Endothelial cell of umbilical vein (primary cell): ENCODE results near the gene LPP. TPM values are rescaled to one million over a fixed set of nuclear protein-coding genes. Genes with fewer than 3 reads are reported as not detected.

Experiments used
- BruUV-seq: library from RNA; stranded (reverse); fragments of 400-500 nt; replicated peaks from 2 replicates; lab custom pipeline; 2021; lab: Mats Ljungman, UMichigan
- CTCF ChIA-PET: fragments of 300-600, 350-600 bp; sonication (Branson Sonifier 250); formaldehyde crosslinking; loops from one replicate; lab custom pipeline; 2021; ENCODE audit warnings: antibody characterized with exemption, inconsistent platforms; lab: Charles Lee
- POLR2A ChIA-PET: fragments of 300-600, 350-600 bp; sonication (Branson Sonifier 250); formaldehyde crosslinking; loops from one replicate; lab custom pipeline; 2021; ENCODE audit warnings: antibody characterized with exemption, inconsistent platforms; lab: Charles Lee
- DNase-seq: peaks from one replicate; pipeline ENCODE4 v3.0.0-alpha.2; 2011; ENCODE audit warnings: low read depth, low spot score
- FAIRE-seq: peaks from 2 replicates; lab custom pipeline; 2011; peaks lifted over from hg19 to GRCh38; lab: Jason Lieb, UNC
- H2AFZ ChIP-seq: 2 replicates; pipeline ENCODE4 v1.6.0; 2012; ENCODE audit warnings: low read depth, low read length, control low read depth, inconsistent platforms
- H3K27ac ChIP-seq: 2 replicates; pipeline ENCODE4 v1.5.1; 2011; ENCODE audit warnings: low read depth, mild to moderate bottlenecking, control low read depth, low read length, moderate library complexity; ENCODE audit not compliant: insufficient read depth
- H3K27me3 ChIP-seq, 2 experiments: 2 replicates each; pipeline versions ENCODE4 v1.6.0 to v1.6.1; 2011; ENCODE audit warnings: low read length in 2 of 2, mixed read lengths in 1 of 2; ENCODE audit not compliant: control insufficient read depth in 2 of 2, insufficient read depth in 2 of 2
- H3K36me3 ChIP-seq, 2 experiments: 2 replicates in 1 of 2; 3 replicates in 1 of 2; pipeline ENCODE4 v1.5.1; 2011; ENCODE audit warnings: low read length in 2 of 2, mild to moderate bottlenecking in 1 of 2, moderate library complexity in 1 of 2; ENCODE audit not compliant: control insufficient read depth in 2 of 2, insufficient read depth in 2 of 2; ENCODE audit errors: extremely low read depth in 1 of 2
- H3K4me1 ChIP-seq: 3 replicates; pipeline ENCODE4 v1.5.1; 2011; ENCODE audit warnings: mild to moderate bottlenecking, low read length; ENCODE audit not compliant: control insufficient read depth, insufficient read depth; ENCODE audit errors: extremely low read depth
- H3K4me2 ChIP-seq: 2 replicates; pipeline ENCODE4 v1.6.1; 2011; ENCODE audit warnings: low read length, control low read depth, mixed read lengths; ENCODE audit not compliant: insufficient read depth
- H3K4me3 ChIP-seq, 3 experiments: fragments of 200-600 bp in 1 of 3; sonication (generic), shearing (Covaris generic) in 1 of 3; replicated peaks in 1 of 3; 2 replicates each; pipeline ENCODE4 v1.5.1; 2011 to 2016; ENCODE audit warnings: control low read depth in 3 of 3, low read length in 3 of 3, mild to moderate bottlenecking in 2 of 3, inconsistent platforms in 1 of 3, low read depth in 1 of 3, moderate library complexity in 1 of 3; ENCODE audit not compliant: insufficient read depth in 1 of 3
- H3K79me2 ChIP-seq: 2 replicates; pipeline ENCODE4 v1.6.0; 2012; ENCODE audit warnings: low read length, inconsistent platforms; ENCODE audit not compliant: control insufficient read depth, insufficient read depth
- H3K9ac ChIP-seq: replicated peaks from 2 replicates; pipeline ENCODE3; 2011; ENCODE audit warnings: low read length, control low read depth; ENCODE audit not compliant: insufficient read depth; ENCODE audit errors: extremely low read depth
- H3K9me1 ChIP-seq: replicated peaks from 3 replicates; pipeline ENCODE4 v1.6.0; 2011; ENCODE audit warnings: mild to moderate bottlenecking, low read length; ENCODE audit not compliant: control insufficient read depth, insufficient read depth; ENCODE audit errors: extremely low read depth
- H3K9me3 ChIP-seq: replicated peaks from 2 replicates; pipeline ENCODE4 v1.5.1; 2012; ENCODE audit warnings: low read length, inconsistent platforms; ENCODE audit not compliant: control insufficient read depth, insufficient read depth
- H4K20me1 ChIP-seq: replicated peaks from 2 replicates; pipeline ENCODE3; 2011; ENCODE audit warnings: mild to moderate bottlenecking, low read length; ENCODE audit not compliant: control insufficient read depth, insufficient read depth; ENCODE audit errors: extremely low read depth
- CTCF ChIP-seq, 2 donors: IDR thresholded peaks; 1 replicate in 1 of 2; 2 replicates in 1 of 2; pipeline ENCODE4 v1.5.1; 2011; ENCODE audit warnings: low read length in 2 of 2, mild to moderate bottlenecking in 2 of 2, moderate library complexity in 2 of 2, control low read depth in 1 of 2, inconsistent platforms in 1 of 2, low read depth in 1 of 2; ENCODE audit not compliant: insufficient read depth in 1 of 2; ENCODE audit errors: extremely low read depth in 1 of 2
- EZH2 ChIP-seq: IDR thresholded peaks from 2 replicates; pipeline ENCODE4 v1.6.1; 2012; ENCODE audit warnings: borderline replicate concordance, low read depth, mild to moderate bottlenecking, moderate library complexity, low read length, inconsistent platforms; ENCODE audit not compliant: severe bottlenecking
- FOS ChIP-seq: IDR thresholded peaks from 2 replicates; pipeline ENCODE4 v1.6.1; 2011; ENCODE audit warnings: mild to moderate bottlenecking, low read length, moderate library complexity, borderline replicate concordance; ENCODE audit not compliant: insufficient read depth
- GATA2 ChIP-seq: IDR thresholded peaks from 2 replicates; pipeline ENCODE4 v1.7.0; 2011; ENCODE audit warnings: low read depth, mild to moderate bottlenecking, moderate library complexity, mixed read lengths, low read length; ENCODE audit not compliant: insufficient read length, insufficient read depth
- JUN ChIP-seq: IDR thresholded peaks from 2 replicates; pipeline ENCODE4 v1.6.1; 2011; ENCODE audit warnings: borderline replicate concordance, low read depth; ENCODE audit not compliant: insufficient read length, insufficient read depth
- MAX ChIP-seq: IDR thresholded peaks from 2 replicates; pipeline ENCODE4 v1.6.1; 2011; ENCODE audit not compliant: insufficient read depth, insufficient read length
- MYC ChIP-seq: IDR thresholded peaks from one replicate; pipeline ENCODE4 v1.6.1; 2011; ENCODE audit warnings: mild to moderate bottlenecking, low read depth, low read length
- POLR2A ChIP-seq: IDR thresholded peaks from 2 replicates; pipeline ENCODE4 v1.6.1; 2012; ENCODE audit warnings: low read depth, mild to moderate bottlenecking, control low read depth, low read length
- POLR2AphosphoS5 ChIP-seq: IDR thresholded peaks from 2 replicates; pipeline ENCODE4 v1.6.1; 2012; ENCODE audit warnings: low read depth, mild to moderate bottlenecking, control low read depth, low read length, moderate library complexity; ENCODE audit not compliant: insufficient read depth
- dilution Hi-C: fragments of 300-500 bp; cut with MboI; formaldehyde crosslinking; loops from one replicate; pipeline ENCODE4 v1.15.0; 2019; ENCODE audit warnings: low sequenced_read_pairs; ENCODE audit not compliant: extremely low pct_ligation_motif_present
- intact Hi-C: fragments of 100-400 bp; cut with micrococcal nuclease; formaldehyde crosslinking; loops from one replicate; pipeline ENCODE4 v1.10.0; 2022
- polyA plus RNA-seq, 4 experiments: library from polyadenylated mRNA; depleted of rRNA in 3 of 4; stranded (reverse) in 3 of 4; unstranded in 1 of 4; fragments of >200 nt; gene quantifications; 2 replicates each; pipeline versions ENCODE4 v1.2.1 to v1.2.3, GENCODE V29; 2011 to 2012; ENCODE audit warnings: missing spikeins in 1 of 4
- total RNA-seq: library from RNA; stranded (reverse); gene quantifications from 2 replicates; pipeline ENCODE4 v1.2.3, GENCODE V29; 2021

LPP gene
- total and polyA plus RNA-seq, 2 donors (not counting 3 experiments of a cell fraction or from before 2014, with no cell fraction given): 16.9 to 153 TPM

- Histone ChIP-seq H3K27ac (no peak overlapping the region), H2AFZ (no peak overlapping the region), H3K4me1 (no peaks in the 10 kb centered on the region), H3K9ac (no peak overlapping the region), H3K9me3 (no peaks in the 10 kb centered on the region), H4K20me1 (no peaks in the 10 kb centered on the region), H3K4me3 (no peak overlapping the region), H3K4me2 (no peak overlapping the region), H3K9me1 (no peaks in the 10 kb centered on the region), H3K79me2 (peaks cover 19% of the 10 kb centered on the region), H3K36me3 (no peaks in the 10 kb centered on the region), H3K27me3 (no peaks in the 10 kb centered on the region)
- dilution Hi-C loops (no loop called here), intact Hi-C loops (no loop called here)
- FAIRE-seq (no peak), DNase-seq (no peak)
- CTCF ChIA-PET: interaction anchor here (1.5 kb wide), 1 partner anchor 26 kb away, joined by 3 read pairs; no protein-coding TSS in a partner anchor
- TF ChIP-seq POLR2A (no peak), JUN (no peak), GATA2 (no peak), EZH2 (no peak), CTCF (IDR thresholded peaks at IDR 0.05; ENCODE audit: extremely low read depth in 1 of 2, insufficient read depth in 1 of 2, low read depth in 1 of 2, low read length in 2 of 2) (no peak), MYC (no peak), MAX (no peak), FOS (no peak), POLR2AphosphoS5 (no peak)
- POLR2A ChIA-PET: no interaction called here
- BruUV-seq: no TSS peak
Measured at GRCh38 chr3:188337232-188337631, 183.3 kb downstream of the LPP start.
